Measurements from ENCODE around the gene LCOR.

DNA sequence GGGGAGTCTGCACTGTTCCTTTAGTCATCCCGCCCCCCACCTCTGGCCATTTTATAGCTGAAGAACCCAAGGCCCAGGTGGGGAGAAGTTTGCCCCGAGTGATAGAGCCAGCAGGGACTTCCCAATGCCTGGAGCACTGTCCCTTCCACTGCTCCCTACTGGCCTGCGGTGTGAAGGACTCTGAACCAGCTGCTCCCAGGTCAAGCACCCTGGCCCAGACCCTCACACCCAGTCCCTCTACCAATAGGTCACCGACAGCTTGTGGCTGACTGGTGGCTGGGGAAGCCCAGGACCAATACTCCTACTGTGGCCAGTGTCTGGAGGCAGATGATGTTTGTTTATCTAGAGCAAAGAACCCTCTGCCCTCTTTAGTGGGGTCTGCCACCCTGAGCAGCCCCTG is 167.9 kb downstream of the LCOR start:
- TF ChIP-seq, protein P1, sequence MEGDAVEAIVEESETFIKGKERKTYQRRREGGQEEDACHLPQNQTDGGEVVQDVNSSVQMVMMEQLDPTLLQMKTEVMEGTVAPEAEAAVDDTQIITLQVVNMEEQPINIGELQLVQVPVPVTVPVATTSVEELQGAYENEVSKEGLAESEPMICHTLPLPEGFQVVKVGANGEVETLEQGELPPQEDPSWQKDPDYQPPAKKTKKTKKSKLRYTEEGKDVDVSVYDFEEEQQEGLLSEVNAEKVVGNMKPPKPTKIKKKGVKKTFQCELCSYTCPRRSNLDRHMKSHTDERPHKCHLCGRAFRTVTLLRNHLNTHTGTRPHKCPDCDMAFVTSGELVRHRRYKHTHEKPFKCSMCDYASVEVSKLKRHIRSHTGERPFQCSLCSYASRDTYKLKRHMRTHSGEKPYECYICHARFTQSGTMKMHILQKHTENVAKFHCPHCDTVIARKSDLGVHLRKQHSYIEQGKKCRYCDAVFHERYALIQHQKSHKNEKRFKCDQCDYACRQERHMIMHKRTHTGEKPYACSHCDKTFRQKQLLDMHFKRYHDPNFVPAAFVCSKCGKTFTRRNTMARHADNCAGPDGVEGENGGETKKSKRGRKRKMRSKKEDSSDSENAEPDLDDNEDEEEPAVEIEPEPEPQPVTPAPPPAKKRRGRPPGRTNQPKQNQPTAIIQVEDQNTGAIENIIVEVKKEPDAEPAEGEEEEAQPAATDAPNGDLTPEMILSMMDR (IDR thresholded peaks at IDR 0.05; ENCODE audit: low read depth, low read length, missing input control), result no peak
- TF ChIP-seq, protein P2, sequence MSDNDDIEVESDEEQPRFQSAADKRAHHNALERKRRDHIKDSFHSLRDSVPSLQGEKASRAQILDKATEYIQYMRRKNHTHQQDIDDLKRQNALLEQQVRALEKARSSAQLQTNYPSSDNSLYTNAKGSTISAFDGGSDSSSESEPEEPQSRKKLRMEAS (IDR thresholded peaks at IDR 0.05), result no peak
- TF ChIP-seq FOXA2 (IDR thresholded peaks at IDR 0.05) (no peak), RAD21 (IDR thresholded peaks at IDR 0.05) (no peak), YY1 (IDR thresholded peaks at IDR 0.05) (no peak), SP1 (IDR thresholded peaks at IDR 0.05) (no peak), JUND (IDR thresholded peaks at IDR 0.05) (no peak), FOXA1 (IDR thresholded peaks at IDR 0.05) (no peak), HNF4G (IDR thresholded peaks at IDR 0.05) (no peak), GABPA (IDR thresholded peaks at IDR 0.05 in 1 of 2, conservative IDR thresholded peaks at IDR 0.05 in 1 of 2) (no peak), EGR1 (IDR thresholded peaks at IDR 0.05; ENCODE audit: low read depth in 2 of 2) (no peak)
- TF ChIP-seq, protein P3, sequence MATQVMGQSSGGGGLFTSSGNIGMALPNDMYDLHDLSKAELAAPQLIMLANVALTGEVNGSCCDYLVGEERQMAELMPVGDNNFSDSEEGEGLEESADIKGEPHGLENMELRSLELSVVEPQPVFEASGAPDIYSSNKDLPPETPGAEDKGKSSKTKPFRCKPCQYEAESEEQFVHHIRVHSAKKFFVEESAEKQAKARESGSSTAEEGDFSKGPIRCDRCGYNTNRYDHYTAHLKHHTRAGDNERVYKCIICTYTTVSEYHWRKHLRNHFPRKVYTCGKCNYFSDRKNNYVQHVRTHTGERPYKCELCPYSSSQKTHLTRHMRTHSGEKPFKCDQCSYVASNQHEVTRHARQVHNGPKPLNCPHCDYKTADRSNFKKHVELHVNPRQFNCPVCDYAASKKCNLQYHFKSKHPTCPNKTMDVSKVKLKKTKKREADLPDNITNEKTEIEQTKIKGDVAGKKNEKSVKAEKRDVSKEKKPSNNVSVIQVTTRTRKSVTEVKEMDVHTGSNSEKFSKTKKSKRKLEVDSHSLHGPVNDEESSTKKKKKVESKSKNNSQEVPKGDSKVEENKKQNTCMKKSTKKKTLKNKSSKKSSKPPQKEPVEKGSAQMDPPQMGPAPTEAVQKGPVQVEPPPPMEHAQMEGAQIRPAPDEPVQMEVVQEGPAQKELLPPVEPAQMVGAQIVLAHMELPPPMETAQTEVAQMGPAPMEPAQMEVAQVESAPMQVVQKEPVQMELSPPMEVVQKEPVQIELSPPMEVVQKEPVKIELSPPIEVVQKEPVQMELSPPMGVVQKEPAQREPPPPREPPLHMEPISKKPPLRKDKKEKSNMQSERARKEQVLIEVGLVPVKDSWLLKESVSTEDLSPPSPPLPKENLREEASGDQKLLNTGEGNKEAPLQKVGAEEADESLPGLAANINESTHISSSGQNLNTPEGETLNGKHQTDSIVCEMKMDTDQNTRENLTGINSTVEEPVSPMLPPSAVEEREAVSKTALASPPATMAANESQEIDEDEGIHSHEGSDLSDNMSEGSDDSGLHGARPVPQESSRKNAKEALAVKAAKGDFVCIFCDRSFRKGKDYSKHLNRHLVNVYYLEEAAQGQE (IDR thresholded peaks at IDR 0.05), result no peak
- TF ChIP-seq, protein P4, sequence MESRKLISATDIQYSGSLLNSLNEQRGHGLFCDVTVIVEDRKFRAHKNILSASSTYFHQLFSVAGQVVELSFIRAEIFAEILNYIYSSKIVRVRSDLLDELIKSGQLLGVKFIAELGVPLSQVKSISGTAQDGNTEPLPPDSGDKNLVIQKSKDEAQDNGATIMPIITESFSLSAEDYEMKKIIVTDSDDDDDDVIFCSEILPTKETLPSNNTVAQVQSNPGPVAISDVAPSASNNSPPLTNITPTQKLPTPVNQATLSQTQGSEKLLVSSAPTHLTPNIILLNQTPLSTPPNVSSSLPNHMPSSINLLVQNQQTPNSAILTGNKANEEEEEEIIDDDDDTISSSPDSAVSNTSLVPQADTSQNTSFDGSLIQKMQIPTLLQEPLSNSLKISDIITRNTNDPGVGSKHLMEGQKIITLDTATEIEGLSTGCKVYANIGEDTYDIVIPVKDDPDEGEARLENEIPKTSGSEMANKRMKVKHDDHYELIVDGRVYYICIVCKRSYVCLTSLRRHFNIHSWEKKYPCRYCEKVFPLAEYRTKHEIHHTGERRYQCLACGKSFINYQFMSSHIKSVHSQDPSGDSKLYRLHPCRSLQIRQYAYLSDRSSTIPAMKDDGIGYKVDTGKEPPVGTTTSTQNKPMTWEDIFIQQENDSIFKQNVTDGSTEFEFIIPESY (IDR thresholded peaks at IDR 0.05), result no peak
